NCI-H1694 treated with DMSO at 0.1 percent for 48 hours (cell line): ENCODE measurements around the gene PDHB.
A peak's percentile ranks its signal among the peaks of the same experiment; 100 is the strongest.
"Not testable (repeated sequence)": the region's sequence is repeated elsewhere in the genome, so short reads cannot be mapped to it uniquely, and the experiment has no call there.

Source experiments
- DNase-seq: peaks from one replicate; lab custom pipeline; 2025; lab: John Stamatoyannopoulos, UW

PDHB gene

GRCh38 chr3:58437276-58437675 is 3.6 kb upstream of the PDHB start:
- not testable (repeated sequence) for DNase-seq

GRCh38 chr3:58434990-58435389 is 1.4 kb upstream of the PDHB start:
- no peak for DNase-seq

GRCh38 chr3:58434511-58434910 is 879 bp upstream of the PDHB start:
- no peak for DNase-seq

GRCh38 chr3:58434168-58434504 is 504 bp upstream of the PDHB start:
- DNase-seq, result no peak

GRCh38 chr3:58432905-58433304 is 727 bp downstream of the PDHB start:
- DNase-seq, result no peak

- no peak for DNase-seq
These were observed 4.0 kb downstream of the PDHB start for GRCh38 chr3:58429657-58430056.

GRCh38 chr3:58427661-58428361 is 5.8 kb downstream of the PDHB start:
- DNase-seq, result no peak

GRCh38 chr3:58425782-58426181 is 7.8 kb downstream of the PDHB start:
- DNase-seq, result no peak

GRCh38 chr3:58424613-58425012 is 9.0 kb downstream of the PDHB start:
- no peak for DNase-seq

- no peak for DNase-seq
These were observed 10.8 kb downstream of the PDHB start for GRCh38 chr3:58422756-58423325.

GRCh38 chr3:58421004-58421403 is 12.6 kb downstream of the PDHB start:
- DNase-seq, result no peak

GRCh38 chr3:58419780-58420507 is 13.7 kb downstream of the PDHB start:
- no peak for DNase-seq

- DNase-seq, result no peak
These were observed 15.4 kb downstream of the PDHB start for GRCh38 chr3:58418227-58418626.

GRCh38 chr3:58417075-58417474 is 16.6 kb downstream of the PDHB start:
- no peak for DNase-seq

- no peak for DNase-seq
These were observed 17.4 kb downstream of the PDHB start for GRCh38 chr3:58416191-58416590.

GRCh38 chr3:58414538-58415197 is 19.0 kb downstream of the PDHB start:
- peak; percentile 7 for DNase-seq

- DNase-seq, result no peak
These were observed 21.5 kb downstream of the PDHB start for GRCh38 chr3:58411851-58412830.

GRCh38 chr3:58411036-58411435 is 22.6 kb downstream of the PDHB start:
- no peak for DNase-seq

- no peak for DNase-seq
These were observed 24.0 kb downstream of the PDHB start for GRCh38 chr3:58409663-58410062.

- DNase-seq, result no peak
These were observed 24.7 kb downstream of the PDHB start for GRCh38 chr3:58408906-58409305.

- DNase-seq, result no peak
These were observed 29.2 kb downstream of the PDHB start for GRCh38 chr3:58404396-58404795.
